NCI-H146 treated with DMSO at 0.1 percent for 48 hours (cell line): Measurements from ENCODE around the gene FASTK.
"Not testable (repeated sequence)": the region's sequence is repeated elsewhere in the genome, so short reads cannot be mapped to it uniquely, and the experiment has no call there.

Experiments used
- DNase-seq: peaks from one replicate; lab custom pipeline; 2025; ENCODE audit not compliant: unreplicated experiment; lab: John Stamatoyannopoulos, UW

FASTK gene

DNA sequence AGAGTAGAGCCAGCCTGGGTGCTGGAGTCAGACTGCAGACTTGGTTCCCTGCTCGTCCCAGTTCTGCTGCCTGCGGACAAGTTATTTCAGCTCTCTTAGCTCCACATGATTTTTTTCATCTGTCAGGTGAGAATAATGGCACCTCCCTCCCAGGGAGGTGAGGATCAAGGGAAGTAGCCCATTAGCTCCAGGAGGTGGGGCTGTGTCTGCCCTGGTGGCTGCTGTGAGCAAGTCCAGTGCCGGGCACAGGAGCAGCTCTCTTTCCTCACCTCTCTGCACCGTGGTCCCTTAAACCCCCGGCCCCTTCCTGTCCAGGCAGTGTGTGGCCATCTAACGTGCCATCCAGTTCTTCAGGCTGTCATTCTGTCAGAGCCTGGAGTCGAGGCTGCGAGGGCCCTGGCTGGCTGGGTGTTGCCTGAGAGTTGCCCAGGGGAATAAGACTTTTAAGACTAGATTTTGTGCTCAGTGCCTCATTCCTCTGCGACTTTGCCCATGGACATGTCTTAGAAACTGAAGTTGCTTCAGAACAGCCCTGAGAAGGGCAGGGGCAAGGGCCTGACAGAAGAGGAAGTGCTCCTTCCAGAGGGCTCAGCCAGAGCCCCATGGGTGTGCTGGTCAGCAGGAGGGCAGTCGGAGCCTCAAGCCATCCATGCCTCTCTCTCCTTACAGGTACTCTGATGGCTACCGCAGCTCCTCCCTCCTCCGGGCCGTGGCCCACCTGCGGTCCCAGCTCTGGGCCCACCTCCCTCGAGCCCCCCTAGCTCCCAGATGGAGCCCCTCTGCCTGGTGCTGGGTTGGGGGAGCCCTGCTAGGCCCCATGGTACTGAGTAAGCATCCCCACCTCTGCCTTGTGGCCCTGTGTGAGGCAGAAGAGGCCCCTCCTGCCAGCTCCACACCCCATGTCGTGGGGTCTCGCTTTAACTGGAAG lies 47.4 kb downstream of the FASTK start:
- no peak for DNase-seq

DNA sequence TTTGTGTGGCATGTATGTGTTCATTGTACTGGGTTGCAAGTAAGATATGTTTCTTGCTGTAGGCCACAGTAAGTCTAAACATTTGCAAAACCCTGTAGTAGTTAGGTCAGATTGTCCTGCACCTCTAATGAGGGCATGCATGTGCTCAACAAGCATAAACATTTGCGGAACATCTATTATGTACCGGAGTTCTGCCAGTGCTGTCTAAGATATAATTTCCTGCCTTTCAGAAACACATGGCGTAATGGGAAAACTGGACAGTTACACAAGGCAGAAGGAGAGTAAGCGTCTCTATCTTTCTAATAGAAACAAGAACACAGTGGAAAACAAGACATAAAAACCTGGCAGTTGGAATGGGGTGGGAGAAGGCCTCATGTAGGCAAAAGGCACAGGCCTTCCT lies 49.6 kb downstream of the FASTK start:
- no peak for DNase-seq

DNA sequence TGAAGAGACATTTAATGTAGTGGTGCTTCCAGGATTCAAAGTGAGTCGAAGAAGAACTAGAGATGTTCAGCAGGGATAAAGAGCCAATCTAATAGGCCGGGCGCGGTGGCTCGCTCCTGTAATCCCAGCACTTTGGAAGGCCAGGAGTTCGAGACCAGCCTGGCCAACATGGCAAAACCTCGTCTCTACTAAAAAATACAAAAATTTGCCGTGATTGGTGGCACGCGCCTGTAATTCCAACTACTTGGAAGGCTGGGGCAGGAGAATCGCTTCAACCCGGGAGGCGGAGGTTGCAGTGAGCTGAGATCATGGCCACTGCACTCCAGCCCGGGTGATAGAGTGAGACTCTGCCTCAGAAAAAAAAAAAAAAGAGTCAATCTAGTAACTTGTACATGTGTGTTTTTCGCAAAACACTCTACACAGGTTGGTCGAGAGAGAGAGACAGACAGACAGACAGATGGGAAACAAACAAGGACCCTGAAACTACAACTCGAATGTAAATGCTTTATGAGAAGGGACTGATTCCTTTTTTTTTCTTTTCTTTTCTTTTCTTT lies 51.6 kb downstream of the FASTK start:
- DNase-seq, result no peak

DNA sequence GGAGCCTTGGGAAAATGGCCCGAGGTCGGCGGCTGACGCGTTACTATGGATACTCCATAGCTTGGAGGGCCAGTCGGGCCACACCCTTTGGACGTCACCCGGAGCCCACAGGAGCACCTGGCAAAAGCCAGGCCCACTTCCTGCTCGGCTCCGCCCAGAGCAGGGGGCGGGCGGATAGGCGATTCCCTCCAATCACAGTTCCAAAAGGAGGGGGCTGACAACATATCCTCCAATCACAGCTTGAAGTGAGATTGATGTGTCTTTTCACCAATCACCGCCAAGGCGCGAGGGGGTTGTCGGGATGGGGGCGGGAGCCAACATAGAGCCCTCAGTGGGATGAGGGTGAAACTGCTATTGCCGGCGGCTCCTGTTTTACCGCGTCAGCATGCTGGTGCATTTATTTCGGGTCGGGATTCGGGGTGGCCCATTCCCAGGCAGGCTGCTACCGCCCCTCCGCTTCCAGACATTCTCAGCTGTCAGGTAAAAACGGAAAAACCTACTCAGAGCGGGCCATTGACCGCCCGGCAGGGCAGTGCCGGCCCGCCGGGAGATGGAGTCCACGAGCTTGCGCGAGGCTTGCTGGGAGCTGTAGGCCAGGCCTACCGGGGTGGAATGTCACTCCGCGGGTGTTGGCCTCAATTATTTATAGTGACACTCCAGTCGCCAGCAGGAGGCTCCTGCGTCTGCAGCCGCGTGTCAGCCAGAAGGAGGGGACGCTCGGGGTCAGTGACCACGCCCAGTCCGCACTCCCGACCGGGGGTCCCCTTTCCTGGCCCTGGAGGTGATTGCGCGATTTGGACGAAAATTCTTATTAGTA lies 52.3 kb downstream of the FASTK start, which contains the start of gene ABCB8:
ABCB8 (plus strand) TSS at position 320 of the 817 bp plus-strand sequence; CDS start at position 386, 66 bp downstream.
- DNase-seq, result peak; percentile 96

DNA sequence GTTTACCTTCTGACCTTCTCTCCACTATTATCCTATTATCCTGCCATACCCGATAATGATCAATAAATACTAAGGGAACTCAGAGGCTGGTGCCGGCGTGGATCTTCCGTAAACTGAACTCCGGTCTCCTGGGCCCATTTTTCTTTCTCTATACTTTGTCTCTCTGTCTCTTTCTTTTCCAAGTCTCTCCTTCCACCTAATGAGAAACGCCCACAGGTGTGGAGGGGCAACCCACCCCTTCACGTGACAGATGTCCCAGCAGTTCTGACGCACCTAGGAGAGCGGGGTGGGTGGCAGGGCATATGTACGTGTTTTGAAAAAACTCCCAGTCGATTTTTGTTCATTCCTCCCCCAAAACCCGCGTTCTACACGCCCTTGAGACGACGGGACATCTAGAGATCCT lies 52.9 kb downstream of the FASTK start:
- DNase-seq, result not testable (repeated sequence)

DNA sequence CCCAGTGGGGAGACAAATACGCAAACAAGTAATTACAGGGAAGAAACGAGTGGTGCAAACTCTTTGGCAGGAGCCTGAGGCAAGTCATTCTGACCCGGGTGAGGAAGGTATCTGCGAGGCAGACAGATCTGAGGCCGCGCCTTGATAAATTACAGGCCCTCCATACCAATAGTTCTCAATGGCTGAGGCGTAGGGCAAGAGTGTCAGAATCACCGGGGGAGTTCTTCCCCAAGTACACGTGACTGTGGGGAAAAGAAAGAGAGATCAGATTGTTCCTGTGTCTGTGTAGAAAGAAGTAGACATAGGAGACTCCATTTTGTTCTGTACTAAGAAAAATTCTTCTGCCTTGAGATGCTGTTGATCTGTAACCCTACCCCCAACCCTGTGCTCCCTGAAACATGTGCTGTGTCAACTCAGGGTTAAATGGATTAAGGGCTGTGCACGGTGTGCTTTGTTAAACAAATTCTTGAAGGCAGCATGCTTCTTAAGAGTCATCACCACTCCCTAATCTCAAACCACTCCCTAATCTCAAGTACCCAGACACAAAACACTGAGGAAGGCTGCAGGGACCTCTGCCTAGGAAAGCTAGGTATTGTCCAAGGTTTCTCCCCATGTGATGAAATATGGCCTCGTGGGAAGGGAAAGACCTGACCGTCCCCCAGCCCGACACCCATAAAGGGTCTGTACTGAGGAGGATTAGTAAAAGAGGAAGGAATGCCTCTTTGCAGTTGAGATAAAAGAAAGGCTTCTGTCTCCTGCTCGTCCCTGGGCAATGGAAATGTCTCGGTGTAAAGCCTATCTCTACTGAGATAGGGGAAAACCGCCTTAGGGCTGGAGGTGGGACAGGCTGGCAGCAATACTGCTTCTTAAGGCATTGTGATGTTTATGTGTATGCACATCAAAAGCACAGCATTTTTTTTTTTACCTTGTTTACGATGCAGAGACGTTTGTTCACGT lies 53.6 kb downstream of the FASTK start:
- not testable (repeated sequence) for DNase-seq
